ENCODE measurements around the gene VIL1. TPM values are rescaled to one million over a fixed set of nuclear protein-coding genes. Genes with fewer than 3 reads are reported as not detected.

Gene VIL1
- total and polyA plus RNA-seq, 2 of the 13 experiments (the other 11 are each of a cell fraction or from before 2014, with no cell fraction given) = 287 to 301 TPM

- TF ChIP-seq FUBP1 (CRISPR knock-in tag; IDR thresholded peaks at IDR 0.05; ENCODE audit: borderline replicate concordance) (no peak), ZNF563 (CRISPR knock-in tag; IDR thresholded peaks at IDR 0.05) (no peak; the same call in 1 of the 2 replicates), ZFP36 (IDR thresholded peaks at IDR 0.05; ENCODE audit: borderline replicate concordance, low read depth, low read length, partially characterized antibody) (no peak), ELF1 (CRISPR knock-in tag; IDR thresholded peaks at IDR 0.05) (peak; percentile 81), ATF1 (CRISPR knock-in tag; IDR thresholded peaks at IDR 0.05) (peak; percentile 51; the same call in 1 of the 2 replicates), ZMAT3 (CRISPR knock-in tag; conservative IDR thresholded peaks at IDR 0.05) (peak; percentile 77), HDAC1 (CRISPR knock-in tag; IDR thresholded peaks at IDR 0.05) (peak; percentile 51), ZNF251 (CRISPR knock-in tag; IDR thresholded peaks at IDR 0.05) (no peak), ZNF296 (CRISPR knock-in tag; conservative IDR thresholded peaks at IDR 0.05) (peak; percentile 72; the same call in 1 of the 2 replicates), SUZ12 (IDR thresholded peaks at IDR 0.05; ENCODE audit: low read depth, low read length) (no peak), ZNF547 (CRISPR knock-in tag; IDR thresholded peaks at IDR 0.05) (no peak), AGO1 (IDR thresholded peaks at IDR 0.05; ENCODE audit: low read depth, low read length, poor library complexity, severe bottlenecking) (peak; percentile 100), SRSF4 (IDR thresholded peaks at IDR 0.05; ENCODE audit: low read depth, low read length, poor library complexity, severe bottlenecking) (peak; percentile 27), ZMAT5 (CRISPR knock-in tag; IDR thresholded peaks at IDR 0.05; ENCODE audit: borderline replicate concordance, low read depth) (no peak), TEAD2 (CRISPR knock-in tag; IDR thresholded peaks at IDR 0.05) (no peak), ZBTB7A (CRISPR knock-in tag; IDR thresholded peaks at IDR 0.05) (peak; percentile 96), SOX5 (CRISPR knock-in tag; IDR thresholded peaks at IDR 0.05; ENCODE audit: borderline replicate concordance) (peak; percentile 34), TEF (CRISPR knock-in tag; IDR thresholded peaks at IDR 0.05) (no peak), PHF5A (CRISPR knock-in tag; IDR thresholded peaks at IDR 0.05; ENCODE audit: low read depth, unreplicated experiment) (peak; percentile 96), ZNF180 (CRISPR knock-in tag; IDR thresholded peaks at IDR 0.05; ENCODE audit: borderline replicate concordance, low read depth) (no peak), ZMYM3 (CRISPR knock-in tag; IDR thresholded peaks at IDR 0.05) (no peak), KDM2A (CRISPR knock-in tag; IDR thresholded peaks at IDR 0.05; ENCODE audit: borderline replicate concordance, low read depth) (peak; percentile 100), ZNF362 (CRISPR knock-in tag; IDR thresholded peaks at IDR 0.05; ENCODE audit: borderline replicate concordance) (no peak), MATR3 (CRISPR knock-in tag; IDR thresholded peaks at IDR 0.05) (no peak), ATF7-NPFF (CRISPR knock-in tag; IDR thresholded peaks at IDR 0.05; ENCODE audit: low read depth) (peak; percentile 2; the same call in 1 of the 2 replicates), MAF1 (CRISPR knock-in tag; IDR thresholded peaks at IDR 0.05; ENCODE audit: borderline replicate concordance) (0 out of 2 replicates have a peak, but pooled peaks have one; percentile 4), NAIF1 (CRISPR knock-in tag; IDR thresholded peaks at IDR 0.05; ENCODE audit: borderline replicate concordance) (no peak)
Measured at GRCh38 chr2:218406209-218406948, 12.5 kb upstream of the VIL1 start (continued).

Data from HepG2 (cell line).